Activated CD4-positive, CD25-positive, alpha-beta regulatory T cell treated with anti-CD3 and anti-CD28 coated beads, Interleukin-2, amount 50 U/mL, for 24 hours (primary cell): ENCODE results near the gene ADARB2.
"Not testable (repeated sequence)": the region's sequence is repeated elsewhere in the genome, so short reads cannot be mapped to it uniquely, and the experiment has no call there.

Source experiments
- ATAC-seq, 2 donors: fragments of 150-1000 bp; cut with Tn5 transposase; one replicate each; pipeline ENCODE4 v1.10.0; 2021; ENCODE audit warnings: mild to moderate bottlenecking in 1 of 2, moderate library complexity in 1 of 2

Gene ADARB2

DNA sequence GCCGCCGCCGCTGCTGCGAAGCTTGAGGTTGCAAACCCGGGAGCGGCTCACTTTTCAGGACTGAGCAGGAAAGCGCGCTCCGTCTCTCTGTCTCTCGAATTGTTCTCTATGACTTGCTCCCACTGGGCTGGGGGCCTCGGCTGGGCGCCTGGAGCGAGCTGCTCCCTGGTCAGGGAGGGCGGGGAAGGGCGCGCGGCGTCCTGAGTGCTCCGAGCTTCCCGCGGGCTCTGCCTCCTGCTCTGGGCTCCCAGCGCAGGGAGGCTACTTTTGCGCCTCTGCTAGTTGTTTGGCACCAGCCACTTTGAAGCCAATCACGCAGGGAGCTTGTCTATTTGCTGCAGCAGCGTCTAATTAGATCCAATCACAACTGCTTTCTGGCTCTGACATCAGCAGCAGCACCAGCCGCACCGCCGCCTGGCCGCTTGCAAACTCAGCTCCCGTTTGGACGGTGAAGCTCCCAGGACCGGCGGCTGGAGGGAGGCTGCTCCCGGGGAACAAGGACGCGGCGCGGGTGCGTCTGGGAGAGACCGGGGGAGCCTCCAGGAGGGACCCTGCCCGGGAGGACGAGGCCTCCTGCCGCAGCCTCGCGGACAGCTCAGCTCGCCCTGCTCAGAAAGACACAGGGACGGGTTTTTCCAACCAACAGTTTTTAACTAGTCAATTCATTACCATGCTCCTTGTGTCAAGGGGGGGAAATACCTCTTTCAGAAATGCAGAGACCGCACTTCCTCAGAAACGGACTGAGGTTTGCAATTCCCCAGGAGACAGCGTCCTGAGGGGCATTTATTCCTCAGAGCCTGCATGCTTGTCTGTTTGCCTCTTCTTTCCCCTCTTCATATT, at the start of gene ADARB2:
Gene ADARB2 (minus strand): TSS at position 304 of the 840 bp plus-strand sequence.
- ATAC-seq = peak; percentile 32 to 48

DNA sequence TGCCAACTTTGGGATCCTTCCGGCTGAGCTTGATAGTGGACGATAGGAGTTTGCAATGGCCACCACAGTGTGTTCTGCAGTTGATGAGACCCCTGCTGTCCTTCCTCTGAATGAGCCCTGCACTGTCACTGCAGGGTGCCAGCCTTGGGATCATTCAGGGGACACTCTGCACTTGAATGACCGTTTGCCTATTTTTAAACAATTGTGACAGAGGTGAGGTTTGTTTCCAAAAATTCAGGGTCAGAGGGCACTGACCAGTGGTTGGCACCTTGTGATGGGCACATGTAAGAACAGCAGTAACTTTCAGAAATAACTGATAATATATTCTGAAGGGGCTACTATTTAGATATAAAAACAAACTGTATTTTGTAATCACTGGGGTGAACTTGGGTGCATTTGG, 48.5 kb upstream of the ADARB2 start:
- ATAC-seq = no peak

DNA sequence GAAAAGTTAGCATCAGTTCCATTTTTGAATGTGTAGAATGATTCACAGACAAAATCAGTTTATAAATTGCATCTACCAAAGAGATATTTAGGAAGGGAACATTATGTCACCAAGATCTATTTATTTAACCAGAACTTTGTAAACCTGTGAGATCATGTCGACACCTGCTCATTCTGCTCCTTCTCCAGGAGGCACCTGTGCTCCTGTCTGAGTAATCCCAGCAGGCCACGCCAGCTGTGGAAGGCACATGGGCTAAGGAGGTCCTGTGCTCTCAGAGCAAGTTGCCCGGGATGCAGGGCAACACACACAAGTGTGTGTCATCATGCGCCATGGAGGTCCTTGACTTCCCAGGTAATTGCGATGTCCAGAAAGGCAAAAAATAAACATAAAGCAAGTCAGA, 45.5 kb upstream of the ADARB2 start:
- no peak for ATAC-seq

DNA sequence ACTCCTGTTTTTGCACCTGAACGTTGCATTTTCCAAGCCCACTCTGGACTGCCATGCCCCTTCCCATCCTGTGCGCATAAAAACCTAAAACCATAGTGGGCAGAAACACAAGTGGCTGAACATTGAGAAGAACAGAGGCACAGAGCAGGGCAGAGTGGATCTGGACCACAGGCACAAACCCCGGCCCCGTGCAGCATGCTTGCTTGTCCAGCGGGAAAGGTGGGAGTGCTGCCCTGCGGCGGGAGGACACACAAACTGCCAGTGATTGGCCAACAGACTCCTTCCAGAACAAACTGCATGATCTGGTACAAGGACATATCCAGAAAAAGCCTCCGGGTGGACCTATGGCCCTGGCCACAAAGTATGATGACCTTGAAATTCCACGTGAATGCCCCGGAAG, 42.5 kb upstream of the ADARB2 start:
- no peak for ATAC-seq

DNA sequence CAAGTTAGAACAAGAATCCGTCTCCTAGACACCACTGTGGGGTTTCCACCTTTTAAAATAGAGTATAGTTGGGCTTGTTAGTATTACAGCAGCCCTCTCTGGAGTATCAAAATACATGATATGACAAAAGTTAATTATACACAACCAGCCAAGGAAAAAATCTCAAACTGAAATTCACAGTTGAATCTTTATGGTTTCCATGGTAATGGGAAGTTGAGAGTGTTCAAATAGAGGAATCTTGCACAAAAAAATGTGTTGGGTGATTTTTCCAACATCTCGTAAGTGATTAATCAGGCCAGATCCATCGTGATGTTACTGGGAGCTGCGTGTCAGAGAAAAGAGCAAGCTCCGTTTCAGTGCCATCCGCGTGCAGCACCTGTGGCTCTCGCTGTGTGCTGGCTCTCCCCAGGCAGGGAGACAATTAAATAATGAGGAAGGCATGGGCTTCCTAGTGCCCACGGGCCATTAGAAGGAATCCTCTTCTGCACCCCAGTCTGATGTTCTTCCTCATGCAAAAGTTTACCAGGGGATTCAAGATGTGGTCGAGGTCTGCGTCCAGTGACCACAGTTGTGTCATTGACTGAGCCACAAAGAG, 41.1 kb upstream of the ADARB2 start:
- no peak for ATAC-seq

DNA sequence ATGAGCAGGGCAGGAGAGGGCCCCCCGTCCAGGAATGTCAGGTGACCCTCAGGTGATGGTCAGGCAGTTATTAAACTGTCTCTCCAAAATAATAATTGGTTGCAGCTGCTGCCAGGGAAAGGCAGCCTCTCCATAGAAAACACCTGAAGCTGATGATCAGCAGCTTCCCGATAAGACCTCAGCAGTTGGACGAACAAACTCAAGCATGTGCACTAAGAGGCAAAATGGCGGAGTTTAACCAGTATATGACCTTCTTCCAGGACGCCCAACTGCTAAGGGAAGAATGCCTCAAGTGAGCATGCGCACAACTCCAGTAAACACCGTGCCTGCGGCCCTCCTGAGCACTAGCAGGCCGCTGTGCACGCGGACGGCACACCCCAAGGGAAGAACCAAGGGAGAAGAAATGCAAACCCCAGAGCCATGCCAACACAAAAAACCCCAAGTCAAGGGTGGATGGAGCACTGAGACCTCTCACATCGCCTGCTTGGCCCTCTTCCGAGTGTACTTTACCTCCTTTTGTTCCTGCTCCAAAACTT, 38.9 kb upstream of the ADARB2 start:
- no peak for ATAC-seq

DNA sequence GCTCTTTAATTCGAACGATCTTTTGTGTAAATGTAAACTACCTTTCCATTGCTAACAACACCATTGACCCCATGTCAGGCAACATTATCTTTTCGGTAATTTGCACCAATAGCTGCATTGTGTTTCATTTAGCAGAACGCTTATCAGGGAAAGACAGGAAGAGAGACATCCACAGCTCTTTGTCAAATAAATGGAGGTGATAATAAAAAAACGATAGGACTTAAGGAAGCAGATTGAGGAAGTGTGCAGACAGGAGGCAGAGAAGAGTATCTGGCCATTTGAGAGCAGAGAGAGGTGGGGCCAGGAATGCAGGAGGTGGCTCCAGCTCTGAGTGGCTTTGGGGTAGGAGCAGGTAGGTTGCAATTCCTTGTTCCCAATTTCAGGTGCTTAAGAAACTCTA, 37.5 kb upstream of the ADARB2 start:
- ATAC-seq = no peak

DNA sequence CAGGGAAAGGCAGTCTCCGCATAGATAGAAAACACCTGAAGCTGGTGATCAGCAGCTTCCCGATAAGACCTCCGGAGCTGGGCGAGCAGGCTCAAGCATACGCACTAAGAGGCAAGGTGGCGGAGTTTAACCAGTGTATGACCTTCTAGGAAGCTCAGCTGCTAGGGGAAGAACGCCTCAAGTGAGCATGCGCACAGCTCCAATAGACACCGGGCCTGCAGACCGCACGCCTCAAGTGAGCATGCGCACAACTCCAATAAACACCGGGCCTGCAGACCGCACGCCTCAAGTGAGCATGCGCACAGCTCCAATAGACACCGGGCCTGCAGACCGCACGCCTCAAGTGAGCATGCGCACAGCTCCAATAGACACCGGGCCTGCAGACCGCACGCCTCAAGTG, 35.9 kb upstream of the ADARB2 start:
- ATAC-seq = not testable (repeated sequence)

DNA sequence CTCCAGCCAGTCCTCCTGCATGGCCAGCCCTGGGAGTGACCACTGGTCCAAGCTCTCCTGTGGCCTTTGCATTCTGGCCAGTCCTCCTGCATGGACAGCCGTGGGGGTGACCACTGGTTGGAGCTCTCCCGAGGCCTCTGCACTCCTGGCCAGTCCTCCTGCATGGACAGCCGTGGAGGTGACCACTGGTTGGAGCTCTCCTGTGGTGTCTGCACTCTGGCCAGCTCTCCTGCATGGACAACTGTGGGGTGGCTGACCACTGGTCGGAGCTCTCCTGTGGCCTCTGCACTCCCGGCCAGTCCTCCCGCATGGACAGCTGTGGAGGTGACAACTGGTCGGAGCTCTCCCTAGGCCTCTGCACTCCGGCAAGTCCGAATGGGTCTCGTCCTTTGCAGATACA, 28.7 kb upstream of the ADARB2 start:
- no peak for ATAC-seq

DNA sequence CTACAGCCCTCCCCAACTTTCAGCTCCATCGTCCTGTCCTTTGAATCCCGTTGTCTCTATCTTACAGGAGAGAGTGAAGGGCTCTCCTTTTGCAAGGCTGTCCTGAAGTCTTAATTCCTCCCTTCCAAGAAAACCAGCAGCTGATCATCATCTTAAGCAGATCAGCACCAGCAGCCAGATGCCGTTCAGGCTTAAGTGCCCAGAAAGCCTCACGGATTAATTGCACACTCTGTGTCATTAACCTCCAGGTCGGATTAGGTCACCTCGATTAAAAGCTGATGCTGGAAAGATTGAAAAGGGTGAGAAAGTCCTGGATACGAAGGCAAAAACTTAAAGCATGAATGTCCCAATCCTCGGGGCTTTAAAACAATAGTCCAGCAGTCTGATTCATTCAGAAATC, 24.8 kb upstream of the ADARB2 start:
- ATAC-seq = no peak

DNA sequence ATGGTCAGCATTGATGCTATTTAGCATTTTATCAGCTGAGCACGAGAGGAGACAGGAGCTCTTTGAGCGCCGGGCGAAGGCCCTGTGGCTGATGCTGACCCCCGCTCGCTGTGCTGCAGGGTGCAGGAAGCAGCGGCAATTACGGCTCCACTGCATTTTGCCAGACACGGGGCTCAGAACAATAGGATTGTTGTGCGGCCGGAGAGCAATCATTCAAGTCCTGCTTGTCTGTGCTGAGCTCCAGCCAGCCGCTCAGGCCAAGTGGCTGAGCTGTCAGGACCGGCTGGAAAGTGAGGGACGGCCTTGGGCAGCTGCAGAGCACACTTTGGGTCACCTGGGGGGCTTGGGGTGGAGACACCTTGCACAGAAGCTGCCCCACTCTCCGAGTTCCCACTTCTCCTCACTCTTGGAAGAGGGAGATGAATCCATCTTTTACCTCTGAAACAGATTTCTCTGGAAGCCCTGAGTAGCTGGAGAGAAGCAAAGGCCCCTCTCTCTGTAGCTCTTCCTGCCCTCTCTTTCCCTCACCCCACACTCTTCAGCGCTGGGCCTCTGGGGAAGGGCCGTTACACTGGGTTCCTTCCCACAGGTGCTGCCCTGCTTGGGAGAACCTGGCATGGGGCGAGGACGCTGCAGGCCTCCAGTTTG, 17.3 kb upstream of the ADARB2 start:
- ATAC-seq = no peak

DNA sequence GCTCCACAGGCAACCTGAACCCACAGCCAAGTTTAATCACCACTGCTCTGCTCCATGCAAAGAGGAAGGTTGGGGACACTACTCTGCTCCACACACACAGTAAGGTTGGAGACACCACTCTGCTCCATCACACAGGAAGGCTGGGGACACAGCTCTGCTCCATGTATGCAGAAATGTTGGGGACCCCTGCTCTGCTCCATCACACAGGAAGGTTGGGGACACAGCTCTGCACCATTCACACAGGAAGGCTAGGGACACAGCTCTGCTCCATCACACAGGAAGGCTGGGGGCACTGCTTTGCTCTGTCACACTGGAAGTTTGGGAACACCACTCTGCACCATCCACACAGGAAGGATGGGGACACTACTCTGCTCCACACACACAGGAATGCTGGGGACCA, 14.8 kb upstream of the ADARB2 start:
- no peak for ATAC-seq

DNA sequence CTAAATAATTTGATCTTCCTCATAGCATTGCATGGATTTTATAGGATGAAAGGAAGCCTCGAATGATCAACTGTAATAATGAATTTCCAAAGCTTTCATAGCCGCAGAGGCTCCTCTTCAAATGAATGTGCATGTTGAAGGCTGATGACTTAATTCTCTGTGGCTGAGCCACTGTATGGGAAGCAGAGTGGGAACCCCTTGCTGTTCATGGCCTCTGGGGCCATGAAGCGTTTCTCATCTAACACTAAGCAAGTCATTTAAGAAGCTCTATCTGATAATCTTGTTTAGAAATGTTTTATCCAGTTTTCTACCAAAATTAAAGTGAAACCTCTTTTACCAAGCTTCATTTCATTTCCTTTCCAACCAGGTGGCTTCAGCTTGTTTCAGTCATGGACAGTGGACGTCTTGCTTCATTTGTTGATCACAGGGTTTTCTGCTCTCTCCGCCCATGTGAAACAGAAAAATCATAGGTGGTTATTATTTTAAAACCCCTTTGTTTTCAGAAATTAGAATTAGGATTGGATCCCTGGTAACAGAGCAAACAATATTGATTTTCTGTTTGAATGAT, 10.3 kb upstream of the ADARB2 start:
- ATAC-seq = no peak

DNA sequence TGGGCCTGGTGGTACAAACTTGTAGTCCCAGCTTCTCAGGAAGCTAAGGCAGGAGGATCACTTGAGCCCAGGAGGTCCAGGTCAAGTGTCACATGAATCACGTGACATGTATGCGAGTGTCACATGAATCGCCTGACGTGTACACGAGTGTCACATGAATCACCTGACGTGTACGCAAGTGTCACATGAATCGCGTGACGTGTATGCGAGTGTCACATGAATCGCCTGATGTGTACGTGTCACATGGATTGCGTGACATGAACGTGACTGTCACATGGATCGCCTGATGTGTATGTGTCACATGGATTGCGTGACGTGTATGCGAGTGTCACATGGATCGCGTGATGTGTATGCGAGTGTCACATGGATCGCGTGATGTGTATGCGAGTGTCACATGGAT, 9.5 kb upstream of the ADARB2 start:
- no peak for ATAC-seq

DNA sequence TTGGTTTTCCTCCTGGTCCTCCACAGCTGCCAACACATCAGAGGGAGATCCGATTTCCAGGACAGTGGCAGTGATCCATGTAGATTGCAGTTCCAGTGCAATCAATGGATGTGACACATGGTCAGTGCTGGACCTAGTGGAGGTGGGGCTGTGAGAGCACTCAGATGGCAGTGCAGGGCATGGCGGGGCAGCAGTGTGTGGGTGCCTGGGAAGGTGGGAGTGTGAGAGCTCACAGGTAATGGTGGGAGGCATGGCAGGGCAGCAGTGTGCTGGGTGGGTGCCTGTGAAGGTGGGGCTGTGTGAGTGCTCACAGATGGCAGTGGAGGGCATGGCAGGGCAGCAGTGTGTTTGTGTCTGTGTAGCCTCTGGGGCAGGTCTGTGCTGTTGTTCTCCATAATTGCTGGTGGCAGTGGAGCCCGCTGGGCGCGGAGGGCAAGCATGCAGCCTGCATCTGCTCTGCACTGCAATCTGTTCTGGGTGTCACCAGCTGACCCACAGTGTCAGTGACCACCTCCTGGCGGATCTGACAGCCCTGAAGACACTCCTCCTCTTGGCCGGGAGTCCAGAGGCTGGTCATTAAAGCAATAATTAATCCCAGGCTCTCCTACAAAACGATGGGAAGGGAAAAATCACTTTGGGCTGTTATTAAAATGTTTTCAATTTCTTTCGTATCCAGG, 8.6 kb upstream of the ADARB2 start:
- no peak for ATAC-seq

DNA sequence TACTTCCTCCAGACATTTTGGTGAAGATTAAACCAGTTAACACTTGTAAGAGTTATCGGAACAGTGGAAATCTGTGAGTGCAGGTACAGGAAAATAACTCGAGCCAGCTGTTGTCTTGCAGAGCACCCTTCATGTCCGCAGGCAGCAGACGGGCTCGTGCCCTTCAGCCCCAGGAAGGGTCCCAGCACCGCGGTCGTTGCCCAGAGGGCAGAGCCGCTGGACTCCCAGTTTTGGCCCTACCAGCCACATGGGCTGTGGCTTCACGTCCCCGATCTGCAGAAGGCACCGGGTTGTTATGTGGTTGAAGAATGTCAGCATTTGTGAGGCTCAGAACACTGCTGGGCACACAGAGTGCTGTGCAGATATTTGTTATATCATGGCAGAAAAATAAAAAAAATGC, 7.2 kb upstream of the ADARB2 start:
- ATAC-seq = no peak

DNA sequence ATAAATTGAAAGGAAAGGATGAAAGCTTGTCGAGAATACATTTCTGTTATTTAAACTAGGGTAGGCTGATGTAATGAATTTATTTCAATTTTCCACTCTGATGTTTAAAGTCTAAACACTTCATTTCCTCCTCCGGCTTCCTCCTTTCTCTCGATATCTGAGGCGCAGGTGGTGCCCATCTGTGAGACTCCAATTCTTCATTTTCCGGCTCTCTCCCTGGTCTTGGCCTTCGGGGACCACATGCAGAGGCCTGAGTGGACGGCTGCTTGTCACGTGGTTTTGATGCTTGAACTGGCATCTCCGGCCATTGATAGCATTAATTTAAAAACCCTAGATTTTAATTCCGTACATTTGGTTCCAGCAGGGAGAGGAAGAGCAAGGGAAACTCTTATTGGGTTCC, 5.8 kb upstream of the ADARB2 start:
- no peak for ATAC-seq

DNA sequence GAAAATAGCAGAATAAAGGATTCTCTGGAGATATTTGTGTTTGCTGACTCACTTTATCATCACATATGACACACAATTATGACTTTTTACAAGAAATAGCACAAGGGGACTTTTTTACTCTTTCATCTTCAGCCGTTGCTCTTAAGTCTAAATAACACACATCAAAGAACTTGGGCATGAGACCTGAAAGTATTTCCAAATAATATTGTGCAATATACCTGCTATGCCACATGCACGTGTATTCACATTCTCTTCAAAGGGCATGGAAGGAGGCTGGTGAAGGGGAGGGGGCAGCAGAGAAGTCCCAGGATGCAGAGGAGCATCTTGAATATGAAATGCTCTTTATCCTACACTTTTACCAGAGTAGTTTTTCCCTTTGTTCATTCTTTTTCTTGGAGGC, 4.1 kb upstream of the ADARB2 start:
- no peak for ATAC-seq

DNA sequence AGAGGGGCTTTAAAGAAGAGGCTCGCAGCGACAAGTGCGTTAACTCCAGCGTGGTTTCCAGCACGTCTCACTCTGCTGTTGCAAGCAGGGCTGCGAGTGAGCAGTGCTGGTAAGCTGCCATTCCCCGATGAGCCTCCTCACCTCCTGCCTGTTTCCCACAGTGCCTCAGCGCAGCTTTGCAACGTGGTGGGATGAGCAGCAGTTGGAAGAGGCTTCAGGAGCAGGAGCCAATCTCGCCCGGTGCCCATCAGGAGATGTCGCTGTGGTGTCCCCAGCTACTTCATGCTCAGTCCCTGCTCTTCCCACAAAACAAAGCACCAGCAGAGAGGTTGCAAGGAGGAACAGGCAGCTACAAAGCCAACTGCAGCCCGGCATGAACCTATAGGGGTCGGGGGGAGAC, 2.4 kb upstream of the ADARB2 start:
- no peak for ATAC-seq

DNA sequence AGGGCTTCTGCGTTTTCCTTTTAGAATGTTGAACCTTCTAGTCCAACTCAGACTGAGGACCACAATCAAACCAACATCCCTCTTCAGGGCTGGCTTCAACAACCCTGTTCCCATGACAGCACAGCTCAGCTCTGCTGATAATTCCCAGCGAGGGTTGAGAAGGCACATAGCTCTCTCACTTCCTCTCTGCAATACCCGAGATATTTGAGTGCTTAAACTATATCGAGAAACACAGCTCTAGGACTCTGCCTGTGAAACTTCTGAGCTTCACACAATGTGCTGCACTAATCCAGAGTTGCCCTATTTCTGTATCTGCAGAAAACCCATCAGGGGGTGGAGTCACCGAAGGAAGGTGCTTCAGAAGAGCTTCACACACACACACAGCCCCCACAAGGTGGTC, 1.6 kb upstream of the ADARB2 start:
- ATAC-seq = no peak

DNA sequence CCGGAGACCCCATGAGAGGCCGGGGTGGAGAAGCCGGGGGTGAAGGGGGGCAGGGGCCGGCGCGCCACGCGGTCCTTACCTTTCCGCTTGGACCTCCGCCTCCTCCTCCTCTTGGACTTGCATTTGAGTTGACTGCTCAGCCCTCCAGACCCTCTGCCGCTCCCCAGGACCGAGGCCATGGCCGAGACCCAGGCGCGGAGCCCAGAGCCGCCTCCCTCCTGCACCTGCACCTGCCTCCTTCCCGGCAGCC, 428 bp downstream of the ADARB2 start:
- no peak for ATAC-seq

DNA sequence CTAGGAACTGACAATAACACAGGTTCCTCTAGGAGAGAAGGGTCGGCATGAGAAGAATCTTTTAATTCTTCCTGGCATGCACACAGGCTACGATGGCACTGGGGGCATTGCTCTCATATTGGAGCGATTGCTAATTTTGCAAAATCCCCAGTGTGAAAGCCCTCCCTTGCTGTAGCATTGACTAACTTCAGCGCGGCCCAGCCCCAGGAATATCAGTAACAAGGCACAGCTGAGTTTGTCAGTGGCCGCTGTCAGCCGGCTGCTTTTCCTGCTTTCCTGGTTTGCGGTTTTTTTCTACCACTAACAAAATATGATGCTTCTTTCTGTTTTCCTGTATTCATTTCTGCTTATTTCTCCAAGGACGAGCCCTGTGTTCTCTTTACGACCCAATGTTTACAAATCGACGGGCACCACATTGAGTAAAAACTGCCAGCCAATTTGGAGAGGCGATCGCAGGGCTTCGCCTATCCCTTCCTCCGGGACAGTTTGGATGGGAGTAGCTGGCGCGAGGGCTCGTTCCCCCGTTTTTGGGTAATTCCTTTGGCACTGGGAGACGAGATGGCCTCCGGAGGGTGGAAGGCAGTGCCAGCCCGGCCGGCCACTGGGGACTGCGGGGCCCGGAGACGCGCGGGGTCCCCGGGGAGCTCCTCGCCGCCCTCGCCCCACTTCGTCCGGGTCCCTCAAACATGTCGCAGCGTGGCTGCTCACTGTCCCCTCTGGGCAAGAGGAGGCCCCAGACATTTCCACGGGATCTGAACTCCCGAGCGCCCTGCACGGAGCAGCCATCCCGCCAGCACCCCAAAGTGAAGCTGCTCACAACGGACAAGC, 967 bp downstream of the ADARB2 start:
- no peak for ATAC-seq
